Endothelial cell (in vitro differentiated cells): ENCODE data around the gene MAU2. TPM values are rescaled to one million over a fixed set of nuclear protein-coding genes. Genes with fewer than 3 reads are reported as not detected.
A peak's percentile ranks its signal among the peaks of the same experiment; 100 is the strongest.

ENCODE experiments used
- DNase-seq: peaks from one replicate; pipeline ENCODE4 v3.0.0; 2021; ENCODE audit warnings: low spot score
- H3K27ac Mint-ChIP-seq: one replicate; pipeline ENCODE4 v1.8.0; 2021; ENCODE audit warnings: mixed read lengths, inconsistent platforms; ENCODE audit not compliant: unreplicated experiment
- H3K27me3 Mint-ChIP-seq: one replicate; pipeline ENCODE4 v1.8.0; 2021; ENCODE audit warnings: mild to moderate bottlenecking, moderate library complexity, mixed read lengths, inconsistent platforms; ENCODE audit not compliant: unreplicated experiment
- H3K36me3 Mint-ChIP-seq: one replicate; pipeline ENCODE4 v1.8.0; 2021; ENCODE audit warnings: mild to moderate bottlenecking, low read depth, mixed read lengths, inconsistent platforms; ENCODE audit not compliant: unreplicated experiment
- H3K4me1 Mint-ChIP-seq: one replicate; pipeline ENCODE4 v1.8.0; 2021; ENCODE audit warnings: mild to moderate bottlenecking, mixed read lengths, inconsistent platforms; ENCODE audit not compliant: unreplicated experiment
- H3K4me3 Mint-ChIP-seq: one replicate; pipeline ENCODE4 v1.8.0; 2021; ENCODE audit warnings: mild to moderate bottlenecking, mixed read lengths, inconsistent platforms; ENCODE audit not compliant: unreplicated experiment
- H3K9me3 Mint-ChIP-seq: one replicate; pipeline ENCODE4 v1.8.0; 2021; ENCODE audit warnings: mixed read lengths, inconsistent platforms; ENCODE audit not compliant: unreplicated experiment
- total RNA-seq: library from RNA; stranded (reverse); fragmentation: NEBNext Ultra II Directional; extraction: Animal tissue kit (Norgen Biotek cat#: 25700); gene quantifications from one replicate; pipeline ENCODE4 v1.2.1, GENCODE V29; 2021; ENCODE audit not compliant: unreplicated experiment
- TF ChIP-seq, protein P1 (sequence below): fragments of 200-600 bp; sonication (generic); IDR thresholded peaks from one replicate; pipeline ENCODE4 v1.5.0; 2021; ENCODE audit warnings: antibody characterized with exemption; ENCODE audit not compliant: unreplicated experiment

The MAU2 gene
- total RNA-seq, 1 donor from 2014 or later = 49.3 TPM

DNA sequence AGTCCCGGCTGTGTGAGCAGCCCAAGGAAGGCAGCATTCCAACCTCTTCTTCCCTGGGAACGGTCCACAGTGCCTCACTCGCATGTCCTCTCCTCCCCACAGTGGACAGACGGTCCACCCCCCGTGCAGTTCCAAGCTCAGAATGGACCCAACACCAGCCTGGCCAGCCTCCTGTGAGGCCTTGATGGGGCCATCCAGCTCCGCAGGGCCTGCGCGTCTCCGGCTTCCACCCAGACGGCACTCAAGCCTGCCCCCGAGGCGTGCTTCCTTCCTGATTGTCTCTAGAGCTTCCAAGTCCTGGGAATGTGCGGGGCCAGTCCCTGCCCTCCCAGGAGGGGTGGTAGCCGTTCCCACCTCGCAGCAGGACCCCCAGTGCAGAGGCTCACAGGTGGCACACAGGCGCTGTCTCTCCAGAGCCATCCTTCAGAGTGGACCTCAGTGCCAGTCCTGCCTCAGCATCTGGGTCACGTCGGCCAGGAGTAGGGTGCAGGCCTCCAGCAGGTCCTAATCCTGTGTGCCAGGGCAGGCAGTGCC is 35.0 kb downstream of the MAU2 start:
- no peak for DNase-seq
- Mint-ChIP-seq H3K27me3 (peaks cover 5% of the 10 kb centered on the region), H3K9me3 (no peaks in the 10 kb centered on the region), H3K36me3 (peaks cover 19% of the 10 kb centered on the region), H3K4me1 (peaks cover 11% of the 10 kb centered on the region), H3K4me3 (no peak overlapping the region), H3K27ac (no peak overlapping the region)
- TF ChIP-seq, protein P1, sequence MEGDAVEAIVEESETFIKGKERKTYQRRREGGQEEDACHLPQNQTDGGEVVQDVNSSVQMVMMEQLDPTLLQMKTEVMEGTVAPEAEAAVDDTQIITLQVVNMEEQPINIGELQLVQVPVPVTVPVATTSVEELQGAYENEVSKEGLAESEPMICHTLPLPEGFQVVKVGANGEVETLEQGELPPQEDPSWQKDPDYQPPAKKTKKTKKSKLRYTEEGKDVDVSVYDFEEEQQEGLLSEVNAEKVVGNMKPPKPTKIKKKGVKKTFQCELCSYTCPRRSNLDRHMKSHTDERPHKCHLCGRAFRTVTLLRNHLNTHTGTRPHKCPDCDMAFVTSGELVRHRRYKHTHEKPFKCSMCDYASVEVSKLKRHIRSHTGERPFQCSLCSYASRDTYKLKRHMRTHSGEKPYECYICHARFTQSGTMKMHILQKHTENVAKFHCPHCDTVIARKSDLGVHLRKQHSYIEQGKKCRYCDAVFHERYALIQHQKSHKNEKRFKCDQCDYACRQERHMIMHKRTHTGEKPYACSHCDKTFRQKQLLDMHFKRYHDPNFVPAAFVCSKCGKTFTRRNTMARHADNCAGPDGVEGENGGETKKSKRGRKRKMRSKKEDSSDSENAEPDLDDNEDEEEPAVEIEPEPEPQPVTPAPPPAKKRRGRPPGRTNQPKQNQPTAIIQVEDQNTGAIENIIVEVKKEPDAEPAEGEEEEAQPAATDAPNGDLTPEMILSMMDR = no peak

DNA sequence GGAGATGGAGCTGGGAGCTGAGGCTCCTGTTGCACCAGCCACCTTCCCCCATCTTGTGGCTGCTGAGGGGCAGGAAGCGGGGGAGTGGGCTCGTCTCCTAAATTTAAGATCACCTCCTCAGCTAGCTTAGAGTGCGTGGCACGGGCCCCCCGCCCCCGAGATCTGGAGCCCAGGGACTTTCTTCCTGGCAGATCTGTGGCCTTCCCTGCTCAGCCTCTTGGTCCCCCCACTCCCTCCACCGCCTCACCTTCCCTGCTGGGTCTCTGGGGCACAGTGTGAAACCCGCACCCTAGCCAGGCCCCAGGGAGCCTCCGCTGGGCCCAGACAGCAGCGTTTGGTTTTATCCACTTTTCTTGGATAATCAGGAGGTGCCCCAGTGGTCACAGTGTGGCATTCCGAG is 35.9 kb downstream of the MAU2 start:
- H3K4me1 Mint-ChIP-seq = peaks cover 11% of the 10 kb centered on the region
- H3K36me3 Mint-ChIP-seq = peaks cover 19% of the 10 kb centered on the region
- H3K27me3 Mint-ChIP-seq = peaks cover 5% of the 10 kb centered on the region
- TF ChIP-seq, protein P1 = no peak
- H3K4me3 Mint-ChIP-seq = no peak overlapping the region
- H3K9me3 Mint-ChIP-seq = no peaks in the 10 kb centered on the region
- H3K27ac Mint-ChIP-seq = no peak overlapping the region
- no peak for DNase-seq

GRCh38 chr19:19356901-19357566 is 36.4 kb downstream of the MAU2 start:
- Mint-ChIP-seq H3K36me3 (peaks cover 17% of the 10 kb centered on the region), H3K27ac (no peak overlapping the region), H3K4me3 (peak overlapping the region; percentile 66), H3K4me1 (peaks cover 11% of the 10 kb centered on the region), H3K9me3 (no peaks in the 10 kb centered on the region), H3K27me3 (peaks cover 5% of the 10 kb centered on the region)
- DNase-seq = no peak
- TF ChIP-seq, protein P1 = no peak

- Mint-ChIP-seq H3K4me1 (peaks cover 16% of the 10 kb centered on the region), H3K27me3 (peaks cover 6% of the 10 kb centered on the region), H3K9me3 (no peaks in the 10 kb centered on the region), H3K4me3 (no peak overlapping the region), H3K27ac (no peak overlapping the region), H3K36me3 (peaks cover 5% of the 10 kb centered on the region)
- DNase-seq = peak; percentile 83
- TF ChIP-seq, protein P1 = peak; percentile 88
Measured at GRCh38 chr19:19361075-19361594, 40.5 kb downstream of the MAU2 start.

- Mint-ChIP-seq H3K27me3 (peaks cover 6% of the 10 kb centered on the region), H3K36me3 (peaks cover 5% of the 10 kb centered on the region), H3K9me3 (no peaks in the 10 kb centered on the region), H3K4me3 (no peak overlapping the region), H3K4me1 (peaks cover 16% of the 10 kb centered on the region), H3K27ac (no peak overlapping the region)
- TF ChIP-seq, protein P1 = no peak
- no peak for DNase-seq
Measured at GRCh38 chr19:19362075-19362474, 41.4 kb downstream of the MAU2 start.
